ENCODE data around the gene INHA. TPM values are rescaled to one million over a fixed set of nuclear protein-coding genes. Genes with fewer than 3 reads are reported as not detected.

Gene INHA
- total RNA-seq, 2 experiments from 2014 or later: not detected

GRCh38 chr2:219607931-219608330 is 35.8 kb downstream of the INHA start:
- Mint-ChIP-seq H3K27ac (no peak overlapping the region), H3K4me3 (no peak overlapping the region), H3K27me3 (no peaks in the 10 kb centered on the region), H3K9me3 (no peaks in the 10 kb centered on the region), H3K36me3 (ENCODE audit: low read depth) (peaks cover 69% of the 10 kb centered on the region), H3K4me1 (ENCODE audit: low read depth) (peaks cover 15% of the 10 kb centered on the region)
- no peaks in the 10 kb centered on the region for H3K9me3 ChIP-seq (ENCODE audit: control insufficient read depth in 1 of 2, insufficient read depth in 1 of 2, low read length in 2 of 2)
- ATAC-seq (ENCODE audit: poor library complexity) (no peak), DNase-seq (no peak)
- peaks cover 57% of the 10 kb centered on the region for H3K36me3 ChIP-seq (ENCODE audit: insufficient read depth, low read length)
- H3K4me3 ChIP-seq (ENCODE audit: low read length): no peak overlapping the region
- ChIA-PET CTCF (no interaction called here), POLR2A (no interaction called here)
- no peaks in the 10 kb centered on the region for H3K27me3 ChIP-seq (ENCODE audit: control insufficient read depth in 1 of 2, insufficient read depth in 2 of 2, low read length in 2 of 2)
- intact Hi-C loops (cut with DNase I, micrococcal nuclease): no loop called here
- H3K27ac ChIP-seq (ENCODE audit: low read depth in 1 of 2, low read length in 2 of 2): no peak overlapping the region
- peaks cover 12% of the 10 kb centered on the region for H3K4me1 ChIP-seq (ENCODE audit: insufficient read depth, low read length)
- TF ChIP-seq CTCF (IDR thresholded peaks at IDR 0.05): no peak

- no peak overlapping the region for H3K4me3 ChIP-seq (ENCODE audit: low read length)
- Mint-ChIP-seq H3K27ac (no peak overlapping the region), H3K4me3 (no peak overlapping the region), H3K27me3 (no peaks in the 10 kb centered on the region), H3K9me3 (no peaks in the 10 kb centered on the region), H3K4me1 (ENCODE audit: low read depth) (peaks cover 18% of the 10 kb centered on the region), H3K36me3 (ENCODE audit: low read depth) (peaks cover 65% of the 10 kb centered on the region)
- no peak for ATAC-seq (ENCODE audit: poor library complexity)
- intact Hi-C loops (cut with DNase I, micrococcal nuclease): no loop called here
- H3K9me3 ChIP-seq (ENCODE audit: control insufficient read depth in 1 of 2, insufficient read depth in 1 of 2, low read length in 2 of 2): no peaks in the 10 kb centered on the region
- DNase-seq: no peak
- CTCF ChIA-PET: no interaction called here
- H3K27ac ChIP-seq (ENCODE audit: low read depth in 1 of 2, low read length in 2 of 2): no peak overlapping the region
- peaks cover 57% of the 10 kb centered on the region for H3K36me3 ChIP-seq (ENCODE audit: insufficient read depth, low read length)
- no peaks in the 10 kb centered on the region for H3K27me3 ChIP-seq (ENCODE audit: control insufficient read depth in 1 of 2, insufficient read depth in 2 of 2, low read length in 2 of 2)
- POLR2A ChIA-PET: no interaction called here
- peaks cover 13% of the 10 kb centered on the region for H3K4me1 ChIP-seq (ENCODE audit: insufficient read depth, low read length)
- TF ChIP-seq CTCF (IDR thresholded peaks at IDR 0.05): no peak
Observed at GRCh38 chr2:219608399-219608964, 36.4 kb downstream of the INHA start.

DNA sequence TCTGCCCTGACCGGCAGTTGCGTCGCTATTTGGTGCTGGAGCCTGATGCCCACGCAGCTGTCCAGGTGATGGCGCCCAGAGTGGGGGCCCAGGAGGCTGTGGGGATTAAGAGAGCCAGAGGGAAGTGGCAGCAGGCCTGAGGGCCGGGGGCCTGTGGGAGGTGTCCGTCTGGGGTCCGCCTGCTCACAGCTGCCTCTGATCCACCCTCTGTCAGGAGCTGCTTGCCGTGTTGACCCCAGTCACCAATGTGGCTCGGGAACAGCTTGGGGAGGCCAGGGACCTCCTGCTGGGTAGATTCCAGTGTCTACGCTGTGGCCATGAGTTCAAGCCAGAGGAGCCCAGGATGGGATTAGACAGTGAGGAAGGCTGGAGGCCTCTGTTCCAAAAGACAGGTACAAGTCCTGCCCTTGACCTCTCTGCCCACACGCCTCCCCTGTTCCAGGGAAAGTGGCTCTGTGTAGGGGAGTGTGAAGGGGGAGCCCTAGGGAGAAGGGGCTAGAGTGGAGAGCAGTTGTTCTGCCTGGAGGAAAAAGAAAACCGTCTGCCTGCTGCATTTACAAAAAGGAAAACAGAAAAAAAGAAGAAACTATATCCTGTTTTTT is 37.1 kb downstream of the INHA start:
- H3K27ac ChIP-seq (ENCODE audit: low read depth in 1 of 2, low read length in 2 of 2): no peak overlapping the region
- Mint-ChIP-seq H3K27ac (no peak overlapping the region), H3K36me3 (ENCODE audit: low read depth) (peaks cover 57% of the 10 kb centered on the region), H3K27me3 (no peaks in the 10 kb centered on the region), H3K4me1 (ENCODE audit: low read depth) (peaks cover 18% of the 10 kb centered on the region), H3K9me3 (no peaks in the 10 kb centered on the region), H3K4me3 (no peak overlapping the region)
- peaks cover 13% of the 10 kb centered on the region for H3K4me1 ChIP-seq (ENCODE audit: insufficient read depth, low read length)
- intact Hi-C loops (cut with DNase I, micrococcal nuclease): no loop called here
- POLR2A ChIA-PET: no interaction called here
- H3K36me3 ChIP-seq (ENCODE audit: insufficient read depth, low read length): peaks cover 57% of the 10 kb centered on the region
- ATAC-seq (ENCODE audit: poor library complexity): no peak
- no peaks in the 10 kb centered on the region for H3K27me3 ChIP-seq (ENCODE audit: control insufficient read depth in 1 of 2, insufficient read depth in 2 of 2, low read length in 2 of 2)
- no peak for TF ChIP-seq CTCF (IDR thresholded peaks at IDR 0.05)
- CTCF ChIA-PET: no interaction called here
- DNase-seq: no peak
- H3K4me3 ChIP-seq (ENCODE audit: low read length): no peak overlapping the region
- H3K9me3 ChIP-seq (ENCODE audit: control insufficient read depth in 1 of 2, insufficient read depth in 1 of 2, low read length in 2 of 2): no peaks in the 10 kb centered on the region
